DND-41 (cell line): ENCODE measurements around the gene ZBTB42.

Source experiments
- ATAC-seq: fragments of 200-7000 bp; cut with Tn5 transposase; 3 replicates; pipeline ENCODE4 v1.9.1; 2021; ENCODE audit warnings: low read depth; ENCODE audit not compliant: insufficient read depth
- DNase-seq: peaks from one replicate; pipeline ENCODE4 v3.0.0-alpha.2; 2020
- H2AFZ ChIP-seq: 2 replicates; pipeline ENCODE4 v1.6.0; 2012; ENCODE audit warnings: low read depth, low read length
- H3K27ac ChIP-seq: 2 replicates; pipeline ENCODE4 v1.5.1; 2012; ENCODE audit warnings: low read length, inconsistent platforms
- H3K27me3 ChIP-seq: fragments of 200-600 bp; sonication (generic); 2 replicates; pipeline ENCODE4 v1.6.0; 2012; ENCODE audit warnings: low read length, mild to moderate bottlenecking, inconsistent platforms; ENCODE audit not compliant: insufficient read depth, poor library complexity
- H3K36me3 ChIP-seq: 2 replicates; pipeline ENCODE4 v1.5.1; 2012; ENCODE audit warnings: low read length, inconsistent platforms; ENCODE audit not compliant: insufficient read depth
- H3K4me1 ChIP-seq: 2 replicates; pipeline ENCODE4 v1.5.1; 2012; ENCODE audit warnings: mild to moderate bottlenecking, low read length; ENCODE audit not compliant: insufficient read depth
- H3K4me2 ChIP-seq: 2 replicates; pipeline ENCODE4 v1.6.0; 2012; ENCODE audit warnings: mild to moderate bottlenecking, moderate library complexity, low read length, inconsistent platforms; ENCODE audit not compliant: insufficient read depth
- H3K4me3 ChIP-seq, 2 experiments: fragments of 200-600 bp in 1 of 2; shearing (Covaris generic) in 1 of 2; 2 replicates each; pipeline ENCODE4 v1.5.1; 2012 to 2016; ENCODE audit warnings: inconsistent platforms in 2 of 2, low read length in 2 of 2, mild to moderate bottlenecking in 2 of 2, low read depth in 1 of 2, moderate library complexity in 1 of 2
- H3K79me2 ChIP-seq: 2 replicates; pipeline ENCODE4 v1.6.0; 2012; ENCODE audit warnings: low read length, inconsistent platforms; ENCODE audit not compliant: insufficient read depth
- H3K9ac ChIP-seq: 2 replicates; pipeline ENCODE4 v1.6.0; 2012; ENCODE audit warnings: low read depth, mild to moderate bottlenecking, inconsistent platforms, low read length, moderate library complexity
- H3K9me3 ChIP-seq: 2 replicates; pipeline ENCODE4 v1.5.1; 2012; ENCODE audit warnings: low read length, moderate library complexity, mild to moderate bottlenecking, inconsistent platforms; ENCODE audit not compliant: insufficient read depth, severe bottlenecking
- H4K20me1 ChIP-seq: 2 replicates; pipeline ENCODE4 v1.6.0; 2012; ENCODE audit warnings: low read length; ENCODE audit not compliant: insufficient read depth
- EZH2 ChIP-seq: IDR thresholded peaks from 3 replicates; pipeline ENCODE4 v1.6.1; 2012; ENCODE audit warnings: borderline replicate concordance, low read depth, mild to moderate bottlenecking, moderate library complexity, low read length, inconsistent platforms; ENCODE audit not compliant: severe bottlenecking
- TF ChIP-seq, protein P1 (sequence below): IDR thresholded peaks from 2 replicates; pipeline ENCODE4 v1.5.1; 2012; ENCODE audit warnings: borderline replicate concordance, low read length, moderate library complexity, mild to moderate bottlenecking; ENCODE audit not compliant: poor library complexity, severe bottlenecking; ENCODE audit errors: extremely low read depth

ZBTB42 gene

DNA sequence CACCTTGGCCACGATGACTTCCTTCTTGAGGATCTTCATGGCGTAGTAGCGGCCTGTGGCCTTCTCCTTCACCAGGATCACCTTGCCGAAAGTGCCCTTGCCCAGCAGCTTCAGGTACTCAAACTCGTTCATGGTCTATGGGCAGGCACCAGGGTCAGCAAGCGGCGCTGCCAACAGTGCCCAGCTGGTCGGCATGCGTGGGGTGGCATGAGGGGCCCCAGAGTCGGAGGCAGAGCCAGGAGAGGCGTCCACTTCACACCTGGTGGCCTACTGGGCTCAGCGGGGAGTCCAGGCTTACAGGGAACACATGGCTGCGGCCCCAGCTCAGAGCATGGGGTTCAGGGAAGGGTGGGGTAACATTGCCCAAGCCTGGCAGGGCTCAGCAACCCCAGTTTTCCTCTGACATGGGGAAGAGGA lies 25.8 kb upstream of the ZBTB42 start:
- no peak overlapping the region for H3K4me2 ChIP-seq
- no peaks in the 10 kb centered on the region for H3K4me1 ChIP-seq
- ATAC-seq (no peak), DNase-seq (no peak)
- H4K20me1 ChIP-seq: peaks cover 83% of the 10 kb centered on the region
- no peak overlapping the region for H3K4me3 ChIP-seq
- H3K36me3 ChIP-seq: peaks cover 98% of the 10 kb centered on the region
- TF ChIP-seq, protein P1, sequence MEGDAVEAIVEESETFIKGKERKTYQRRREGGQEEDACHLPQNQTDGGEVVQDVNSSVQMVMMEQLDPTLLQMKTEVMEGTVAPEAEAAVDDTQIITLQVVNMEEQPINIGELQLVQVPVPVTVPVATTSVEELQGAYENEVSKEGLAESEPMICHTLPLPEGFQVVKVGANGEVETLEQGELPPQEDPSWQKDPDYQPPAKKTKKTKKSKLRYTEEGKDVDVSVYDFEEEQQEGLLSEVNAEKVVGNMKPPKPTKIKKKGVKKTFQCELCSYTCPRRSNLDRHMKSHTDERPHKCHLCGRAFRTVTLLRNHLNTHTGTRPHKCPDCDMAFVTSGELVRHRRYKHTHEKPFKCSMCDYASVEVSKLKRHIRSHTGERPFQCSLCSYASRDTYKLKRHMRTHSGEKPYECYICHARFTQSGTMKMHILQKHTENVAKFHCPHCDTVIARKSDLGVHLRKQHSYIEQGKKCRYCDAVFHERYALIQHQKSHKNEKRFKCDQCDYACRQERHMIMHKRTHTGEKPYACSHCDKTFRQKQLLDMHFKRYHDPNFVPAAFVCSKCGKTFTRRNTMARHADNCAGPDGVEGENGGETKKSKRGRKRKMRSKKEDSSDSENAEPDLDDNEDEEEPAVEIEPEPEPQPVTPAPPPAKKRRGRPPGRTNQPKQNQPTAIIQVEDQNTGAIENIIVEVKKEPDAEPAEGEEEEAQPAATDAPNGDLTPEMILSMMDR: no peak
- no peak for TF ChIP-seq EZH2
- H3K79me2 ChIP-seq: peaks cover 10% of the 10 kb centered on the region
- no peak overlapping the region for H2AFZ ChIP-seq
- H3K27ac ChIP-seq: no peak overlapping the region
- no peaks in the 10 kb centered on the region for H3K27me3 ChIP-seq
- H3K9me3 ChIP-seq: no peaks in the 10 kb centered on the region
- no peak overlapping the region for H3K9ac ChIP-seq

DNA sequence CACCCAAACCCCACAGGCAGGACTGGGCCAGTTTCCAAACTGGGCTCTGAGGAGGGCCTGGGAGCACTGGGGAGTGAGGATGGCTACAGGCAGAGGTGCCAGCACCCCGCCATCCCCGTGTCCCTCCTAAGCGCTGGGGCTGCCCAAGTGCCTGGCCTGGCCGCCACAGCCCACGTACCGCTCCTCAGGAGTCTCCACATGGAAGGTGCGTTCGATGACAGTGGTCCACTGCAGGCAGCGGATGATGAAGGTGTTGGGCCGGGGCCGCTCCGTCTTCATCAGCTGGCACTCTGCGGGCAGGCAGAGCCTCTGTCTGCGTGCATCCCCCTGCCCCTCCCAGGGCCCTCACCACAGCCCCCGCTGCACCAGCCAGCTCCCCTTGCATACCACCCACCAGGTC lies 24.4 kb upstream of the ZBTB42 start:
- TF ChIP-seq EZH2: no peak
- no peak overlapping the region for H3K4me3 ChIP-seq
- H3K4me1 ChIP-seq: no peaks in the 10 kb centered on the region
- H3K9ac ChIP-seq: no peak overlapping the region
- peaks cover 87% of the 10 kb centered on the region for H4K20me1 ChIP-seq
- no peaks in the 10 kb centered on the region for H3K9me3 ChIP-seq
- no peaks in the 10 kb centered on the region for H3K27me3 ChIP-seq
- H3K27ac ChIP-seq: no peak overlapping the region
- no peak overlapping the region for H3K4me2 ChIP-seq
- no peak overlapping the region for H2AFZ ChIP-seq
- peaks cover 19% of the 10 kb centered on the region for H3K79me2 ChIP-seq
- DNase-seq (no peak), ATAC-seq (no peak)
- H3K36me3 ChIP-seq: peaks cover 98% of the 10 kb centered on the region

DNA sequence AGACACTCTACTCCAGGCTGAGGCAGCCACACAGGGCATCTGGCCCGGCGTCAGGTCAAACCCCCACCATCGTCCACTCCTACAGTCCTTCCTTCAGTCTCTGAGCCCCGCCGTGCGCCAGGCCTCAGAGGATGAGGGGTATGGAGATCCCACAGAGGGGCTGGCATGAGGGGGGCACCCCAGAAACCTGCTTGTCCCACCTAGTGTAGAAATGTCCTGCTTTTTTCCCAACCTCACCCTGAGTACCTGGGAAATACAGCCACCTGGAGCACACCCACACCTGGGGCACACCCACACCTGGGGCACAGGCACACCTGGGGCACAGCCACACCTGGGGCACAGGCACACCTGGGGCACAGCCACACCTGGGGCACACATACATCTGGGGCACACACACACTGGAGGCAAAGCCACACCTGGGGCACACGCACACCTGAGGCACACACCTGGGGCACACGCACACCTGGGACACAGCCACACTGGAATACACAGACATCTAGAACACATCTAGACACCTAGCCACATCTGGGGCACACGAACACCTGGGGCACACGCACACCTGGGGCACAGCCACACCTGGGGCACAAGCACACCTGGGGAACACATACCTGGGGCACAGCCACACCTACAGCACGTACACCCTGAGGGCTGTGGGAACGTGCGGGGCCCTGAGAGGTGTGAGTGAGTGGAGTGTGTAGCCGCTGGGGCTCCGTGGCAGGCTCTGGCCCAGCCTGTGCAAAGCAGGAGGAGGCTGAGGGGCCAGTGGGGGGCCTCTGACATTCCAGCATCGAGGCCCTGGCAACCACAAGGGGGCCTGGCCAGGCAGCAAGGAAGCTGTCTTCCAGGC lies 23.7 kb upstream of the ZBTB42 start:
- Histone ChIP-seq H4K20me1 (peaks cover 86% of the 10 kb centered on the region), H3K9ac (no peak overlapping the region), H3K27me3 (no peaks in the 10 kb centered on the region), H3K9me3 (no peaks in the 10 kb centered on the region), H3K4me1 (no peaks in the 10 kb centered on the region), H3K4me3 (no peak overlapping the region), H3K36me3 (peaks cover 97% of the 10 kb centered on the region), H3K79me2 (peaks cover 23% of the 10 kb centered on the region), H3K4me2 (no peak overlapping the region), H2AFZ (no peak overlapping the region), H3K27ac (no peak overlapping the region)
- TF ChIP-seq, protein P1: no peak
- no peak for TF ChIP-seq EZH2
- no peak for DNase-seq
- ATAC-seq: no peak

DNA sequence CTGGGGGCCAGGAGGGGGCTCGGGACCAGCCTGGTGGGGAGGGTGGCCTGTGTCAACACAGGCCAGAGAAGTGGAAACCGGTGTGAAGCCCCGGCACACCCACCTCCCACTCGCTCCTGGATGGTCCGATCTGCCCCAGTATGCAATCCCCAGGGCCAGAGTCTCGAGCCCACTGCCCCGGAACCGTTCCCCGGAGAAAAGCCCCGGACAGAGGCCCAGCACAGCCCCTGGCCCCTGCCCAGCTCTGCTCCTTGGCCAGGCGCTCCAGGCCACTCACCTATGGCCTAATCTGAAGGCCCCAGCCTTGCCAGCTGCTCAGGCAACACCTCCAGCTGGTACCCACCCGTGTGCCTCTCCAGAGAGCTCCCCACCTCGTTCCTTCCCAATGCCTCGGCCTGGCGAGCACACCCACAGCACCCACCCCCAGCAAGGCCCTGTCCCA lies 23.1 kb upstream of the ZBTB42 start:
- no peak for TF ChIP-seq EZH2
- TF ChIP-seq, protein P1: no peak
- peaks cover 97% of the 10 kb centered on the region for H3K36me3 ChIP-seq
- no peaks in the 10 kb centered on the region for H3K9me3 ChIP-seq
- no peaks in the 10 kb centered on the region for H3K4me1 ChIP-seq
- H3K27ac ChIP-seq: no peak overlapping the region
- peaks cover 87% of the 10 kb centered on the region for H4K20me1 ChIP-seq
- H2AFZ ChIP-seq: no peak overlapping the region
- no peak overlapping the region for H3K4me2 ChIP-seq
- DNase-seq (no peak), ATAC-seq (no peak)
- no peak overlapping the region for H3K9ac ChIP-seq
- H3K79me2 ChIP-seq: peaks cover 27% of the 10 kb centered on the region
- no peaks in the 10 kb centered on the region for H3K27me3 ChIP-seq
- H3K4me3 ChIP-seq: no peak overlapping the region
